ENCODE measurements around the gene KCNQ2.

KCNQ2 gene

GRCh38 chr20:63513207-63513606, 40.8 kb upstream of the KCNQ2 start:
- intact Hi-C loops (cut with DNase I; ENCODE audit: low total_unique reads): no loop called here
- H3K4me1 ChIP-seq: no peaks in the 10 kb centered on the region

GRCh38 chr20:63509088-63509564, 36.7 kb upstream of the KCNQ2 start:
- peaks cover 0 to 18% (median 17%) of the 10 kb centered on the region in 3 donors for H3K9me3 ChIP-seq
- no peaks in the 10 kb centered on the region for H3K36me3 ChIP-seq
- no peak overlapping the region for H3K4me3 ChIP-seq
- DNase-seq: no peak
- H3K4me1 ChIP-seq: no peaks in the 10 kb centered on the region
- intact Hi-C loops (cut with DNase I; ENCODE audit: low total_unique reads): no loop called here
- TF ChIP-seq CTCF (IDR thresholded peaks at IDR 0.05): no peak
- H3K27ac ChIP-seq: no peak overlapping the region
- H3K27me3 ChIP-seq: peaks cover 0 to 49% of the 10 kb centered on the region in 2 donors

More at GRCh38 chr20:63513207-63513606, 40.8 kb upstream of the KCNQ2 start:
- no peak for TF ChIP-seq CTCF (IDR thresholded peaks at IDR 0.05)
- H3K9me3 ChIP-seq: no peaks in the 10 kb centered on the region
- no peak overlapping the region for H3K4me3 ChIP-seq
- H3K27me3 ChIP-seq: peaks cover 0 to 40% of the 10 kb centered on the region in 2 donors
- H3K36me3 ChIP-seq: no peaks in the 10 kb centered on the region
- H3K27ac ChIP-seq: no peak overlapping the region
- no peak for DNase-seq

- peaks cover 0 to 18% (median 17%) of the 10 kb centered on the region in 3 donors for H3K9me3 ChIP-seq
- no peaks in the 10 kb centered on the region for H3K4me1 ChIP-seq
- no peak for DNase-seq
- no peak overlapping the region for H3K4me3 ChIP-seq
- TF ChIP-seq CTCF (IDR thresholded peaks at IDR 0.05): no peak
- intact Hi-C loops (cut with DNase I; ENCODE audit: low total_unique reads): no loop called here
- no peaks in the 10 kb centered on the region for H3K36me3 ChIP-seq
- peaks cover 0 to 53% of the 10 kb centered on the region in 2 donors for H3K27me3 ChIP-seq
- no peak overlapping the region for H3K27ac ChIP-seq
Observed at GRCh38 chr20:63508072-63508768, 35.8 kb upstream of the KCNQ2 start.

- DNase-seq: no peak
- TF ChIP-seq CTCF (IDR thresholded peaks at IDR 0.05): no peak
- Histone ChIP-seq H3K9me3 (peaks cover 0 to 18% (median 17%) of the 10 kb centered on the region in 3 donors), H3K4me3 (no peak overlapping the region), H3K36me3 (no peaks in the 10 kb centered on the region), H3K27ac (no peak overlapping the region), H3K4me1 (no peaks in the 10 kb centered on the region), H3K27me3 (peaks cover 0 to 54% of the 10 kb centered on the region in 2 donors)
- intact Hi-C loops (cut with DNase I; ENCODE audit: low total_unique reads): no loop called here
Observed at GRCh38 chr20:63507083-63507743, 34.8 kb upstream of the KCNQ2 start.

- H3K9me3 ChIP-seq: peaks cover 0 to 18% (median 17%) of the 10 kb centered on the region in 3 donors
- no peak overlapping the region for H3K27ac ChIP-seq
- TF ChIP-seq CTCF (IDR thresholded peaks at IDR 0.05): no peak
- H3K27me3 ChIP-seq: peaks cover 0 to 53% of the 10 kb centered on the region in 2 donors
- H3K4me3 ChIP-seq: no peak overlapping the region
- no peaks in the 10 kb centered on the region for H3K4me1 ChIP-seq
- intact Hi-C loops (cut with DNase I; ENCODE audit: low total_unique reads): no loop called here
- no peaks in the 10 kb centered on the region for H3K36me3 ChIP-seq
- no peak for DNase-seq
Observed at GRCh38 chr20:63505723-63506122, 33.3 kb upstream of the KCNQ2 start.
